ELF-1 (cell line): ENCODE measurements around the gene ERBIN.
"Not testable (repeated sequence)": the region's sequence is repeated elsewhere in the genome, so short reads cannot be mapped to it uniquely, and the experiment has no call there.

Source experiments
- DNase-seq: peaks from one replicate; pipeline ENCODE4 v3.0.0-alpha.2; 2016; ENCODE audit warnings: low read depth, low spot score

Gene ERBIN

GRCh38 chr5:65926276-65926783, at the start of gene ERBIN:
ERBIN (plus strand) TSS chr5:65926575; CDS start chr5:65992719, 66,144 bp downstream.
- DNase-seq: peak; percentile 66

- no peak for DNase-seq
Measured at GRCh38 chr5:65876970-65877369, 49.4 kb upstream of the ERBIN start.

GRCh38 chr5:65879668-65880256, 46.6 kb upstream of the ERBIN start:
- not testable (repeated sequence) for DNase-seq

- DNase-seq: no peak
Measured at GRCh38 chr5:65880496-65881072, 45.8 kb upstream of the ERBIN start.

- DNase-seq: no peak
Measured at GRCh38 chr5:65882278-65882677, 44.1 kb upstream of the ERBIN start.

GRCh38 chr5:65883461-65883860, 42.9 kb upstream of the ERBIN start:
- DNase-seq: no peak

- DNase-seq: no peak
Measured at GRCh38 chr5:65886387-65886786, 40.0 kb upstream of the ERBIN start.

GRCh38 chr5:65892024-65892423, 34.4 kb upstream of the ERBIN start:
- DNase-seq: not testable (repeated sequence)

GRCh38 chr5:65892801-65893200, 33.6 kb upstream of the ERBIN start:
- DNase-seq: no peak

GRCh38 chr5:65893749-65894430, 32.5 kb upstream of the ERBIN start:
- peak; percentile 39 for DNase-seq

- no peak for DNase-seq
Measured at GRCh38 chr5:65895891-65896290, 30.5 kb upstream of the ERBIN start.

- no peak for DNase-seq
Measured at GRCh38 chr5:65900746-65901145, 25.6 kb upstream of the ERBIN start.

- no peak for DNase-seq
Measured at GRCh38 chr5:65902104-65902503, 24.3 kb upstream of the ERBIN start.

GRCh38 chr5:65903581-65903980, 22.8 kb upstream of the ERBIN start:
- DNase-seq: no peak

- no peak for DNase-seq
Measured at GRCh38 chr5:65906256-65906655, 20.1 kb upstream of the ERBIN start.

- no peak for DNase-seq
Measured at GRCh38 chr5:65907135-65907534, 19.2 kb upstream of the ERBIN start.

GRCh38 chr5:65910711-65911110, 15.7 kb upstream of the ERBIN start:
- no peak for DNase-seq

- no peak for DNase-seq
Measured at GRCh38 chr5:65912311-65912710, 14.1 kb upstream of the ERBIN start.

- no peak for DNase-seq
Measured at GRCh38 chr5:65913519-65913918, 12.9 kb upstream of the ERBIN start.

- DNase-seq: no peak
Measured at GRCh38 chr5:65914641-65915196, 11.7 kb upstream of the ERBIN start.

- DNase-seq: not testable (repeated sequence)
Measured at GRCh38 chr5:65915661-65916060, 10.7 kb upstream of the ERBIN start.

- DNase-seq: no peak
Measured at GRCh38 chr5:65916066-65916465, 10.3 kb upstream of the ERBIN start.

GRCh38 chr5:65916636-65917035, 9.7 kb upstream of the ERBIN start:
- DNase-seq: no peak
